HG02981 (cell line): ENCODE results near the gene GTF2F1.
"Not testable (repeated sequence)": the region's sequence is repeated elsewhere in the genome, so short reads cannot be mapped to it uniquely, and the experiment has no call there.

Source experiments
- ATAC-seq: cut with Tn5 transposase; IDR thresholded peaks from one replicate; pipeline ENCODE4 v1.9.1; 2021; ENCODE audit warnings: mild to moderate bottlenecking, moderate library complexity; ENCODE audit not compliant: unreplicated experiment

GTF2F1 gene

GRCh38 chr19:6359568-6360341 is 33.2 kb downstream of the GTF2F1 start:
- no peak for ATAC-seq

DNA sequence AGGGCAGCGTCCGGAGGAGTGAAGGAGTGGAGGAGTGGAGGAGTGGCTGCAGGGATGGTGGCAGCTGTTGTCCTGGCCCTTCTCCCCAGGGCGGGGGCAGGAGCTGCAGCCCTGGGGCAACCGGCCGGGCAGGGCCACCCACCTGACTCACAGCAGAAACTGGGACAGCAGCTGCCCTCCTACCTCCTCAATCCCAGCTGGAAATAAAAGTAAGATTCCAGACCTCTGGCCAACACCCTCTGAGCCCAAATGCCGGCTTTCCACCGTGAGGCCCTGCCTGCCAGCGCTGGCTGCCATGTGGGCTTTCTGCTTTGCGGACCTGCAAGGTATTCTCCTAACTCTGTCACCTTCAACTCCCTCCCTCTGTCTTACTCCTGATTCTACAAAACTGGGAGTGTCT is 35.0 kb downstream of the GTF2F1 start:
- no peak for ATAC-seq

GRCh38 chr19:6357174-6357573 is 35.8 kb downstream of the GTF2F1 start:
- no peak for ATAC-seq

DNA sequence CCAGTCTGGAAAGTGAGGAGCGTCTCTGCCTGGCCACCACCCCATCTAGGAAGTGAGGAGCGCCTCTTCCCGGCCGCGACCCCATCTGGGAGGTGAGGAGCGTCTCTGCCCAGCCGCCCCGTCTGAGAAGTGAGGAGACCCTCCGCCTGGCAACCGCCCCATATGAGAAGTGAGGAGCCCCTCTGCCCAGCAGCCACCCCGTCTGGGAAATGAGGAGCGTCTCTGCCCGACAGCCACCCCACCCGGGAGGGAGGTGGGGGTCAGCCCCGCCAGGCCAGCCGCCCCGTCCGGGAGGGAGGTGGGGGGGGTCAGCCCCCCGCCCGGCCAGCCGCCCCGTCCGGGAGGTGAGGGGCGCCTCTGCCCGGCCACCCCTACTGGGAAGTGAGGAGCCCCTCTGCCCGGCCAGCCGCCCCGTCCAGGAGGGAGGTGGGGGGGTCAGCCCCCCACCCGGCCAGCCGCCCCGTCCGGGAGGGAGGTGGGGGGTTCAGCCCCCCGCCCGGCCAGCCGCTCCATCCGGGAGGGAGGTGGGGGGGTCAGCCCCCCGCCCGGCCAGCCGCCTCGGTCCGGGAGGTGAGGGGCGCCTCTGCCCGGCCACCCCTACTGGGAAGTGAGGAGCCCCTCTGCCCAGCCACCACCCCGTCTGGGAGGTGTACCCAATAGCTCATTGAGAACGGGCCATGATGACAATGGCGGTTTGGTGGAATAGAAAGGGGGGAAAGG is 37.5 kb downstream of the GTF2F1 start:
- ATAC-seq: not testable (repeated sequence)

DNA sequence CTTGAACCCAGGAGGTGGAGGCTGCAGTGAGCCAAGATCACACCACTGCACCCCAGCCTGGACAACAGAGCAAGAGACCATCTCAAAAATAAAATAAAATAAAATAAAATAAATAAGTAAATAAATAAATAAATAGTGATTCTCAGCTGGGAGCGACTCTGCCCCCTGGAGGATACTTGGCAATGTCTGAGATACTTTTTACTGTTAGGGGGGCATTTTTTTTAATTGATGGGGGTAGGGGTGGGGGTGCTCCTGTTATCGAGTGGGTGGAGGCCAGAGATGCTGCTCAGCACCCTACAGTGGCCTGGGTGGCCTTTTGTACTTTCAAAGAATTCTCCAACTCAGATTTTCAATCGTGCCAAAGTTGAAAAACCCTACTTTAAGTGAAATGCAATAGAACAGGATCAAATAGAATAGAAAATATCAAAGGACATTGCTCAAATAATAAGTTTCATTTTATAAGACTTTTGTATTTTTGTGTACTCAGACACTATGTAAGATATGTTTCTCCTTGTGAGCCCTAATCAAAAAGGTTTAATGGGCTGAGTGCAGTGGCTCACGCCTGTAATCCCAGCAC is 38.8 kb downstream of the GTF2F1 start:
- ATAC-seq: no peak

DNA sequence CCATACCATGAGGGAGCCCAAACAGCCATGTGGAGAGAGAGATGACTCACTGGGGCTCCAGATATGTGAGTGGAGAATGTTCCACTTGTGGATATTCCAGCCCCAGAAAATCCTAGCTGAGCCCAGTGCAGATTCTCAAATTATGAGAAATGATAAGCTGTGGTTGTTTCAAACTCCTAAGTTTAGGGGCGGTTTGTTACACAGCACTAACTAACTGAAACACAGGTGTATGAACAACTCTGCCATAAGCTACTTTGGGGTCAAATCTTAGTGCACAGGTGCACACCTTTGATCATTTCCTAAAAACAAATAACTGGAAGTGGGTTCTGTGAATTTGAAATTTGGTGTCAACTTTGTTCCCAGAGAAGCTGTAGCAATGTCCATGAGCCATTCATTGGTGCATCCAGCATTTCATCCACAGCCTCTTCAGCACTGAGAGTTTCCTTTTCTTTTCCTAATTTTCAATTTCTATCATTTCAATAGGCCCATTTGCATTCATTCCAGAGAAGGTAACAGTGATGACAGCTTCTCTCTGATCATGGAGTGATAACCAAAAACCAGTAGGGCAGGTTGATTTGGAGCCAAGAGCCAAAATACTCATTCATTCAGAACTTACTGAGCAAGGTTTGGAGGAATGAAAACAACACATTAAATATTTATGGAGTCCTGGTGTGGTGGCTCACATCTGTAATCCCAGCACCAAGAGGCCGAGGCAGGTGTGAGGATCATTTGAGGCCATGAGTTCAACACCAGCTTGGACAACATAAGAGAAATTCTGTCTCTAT is 40.4 kb downstream of the GTF2F1 start:
- ATAC-seq: no peak

GRCh38 chr19:6350688-6351087 is 42.3 kb downstream of the GTF2F1 start:
- ATAC-seq: no peak

- not testable (repeated sequence) for ATAC-seq
Measured at GRCh38 chr19:6349271-6349670, 43.7 kb downstream of the GTF2F1 start.

GRCh38 chr19:6343462-6343861 is 49.5 kb downstream of the GTF2F1 start:
- ATAC-seq: no peak

DNA sequence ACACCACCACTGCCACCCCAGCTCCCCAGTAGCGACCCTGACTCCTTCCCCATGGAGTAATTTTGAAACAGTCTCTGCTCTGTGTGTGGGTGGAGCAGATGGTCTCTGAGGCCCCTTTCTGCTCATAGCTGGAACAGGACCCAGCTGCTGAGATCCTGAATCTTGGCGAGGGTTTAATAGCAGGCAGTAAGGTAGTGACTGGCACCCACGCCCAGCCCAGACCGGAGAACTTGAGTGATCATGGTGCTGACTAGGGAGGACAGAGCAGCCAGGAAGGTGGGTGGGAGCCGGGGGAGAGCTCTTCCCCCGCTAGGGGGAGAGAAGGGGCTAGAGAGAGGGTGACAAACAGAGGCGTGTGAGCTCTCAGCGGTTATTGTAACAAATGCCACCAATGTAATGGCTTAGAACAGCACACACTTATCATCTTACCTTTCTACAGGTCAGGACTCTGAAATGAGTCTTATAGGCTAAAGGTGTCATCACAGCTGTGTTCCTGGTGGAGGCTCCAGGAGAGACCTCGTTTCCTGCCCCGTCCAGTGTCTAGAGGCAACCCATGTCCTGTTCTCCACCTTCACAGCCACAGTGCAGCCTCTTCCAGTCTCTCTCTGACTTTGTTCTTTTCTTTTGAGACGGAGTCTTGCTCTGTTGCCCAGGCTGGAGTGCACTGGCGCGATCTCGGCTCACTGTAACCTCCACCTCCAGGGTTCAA is 52.3 kb downstream of the GTF2F1 start:
- no peak for ATAC-seq

DNA sequence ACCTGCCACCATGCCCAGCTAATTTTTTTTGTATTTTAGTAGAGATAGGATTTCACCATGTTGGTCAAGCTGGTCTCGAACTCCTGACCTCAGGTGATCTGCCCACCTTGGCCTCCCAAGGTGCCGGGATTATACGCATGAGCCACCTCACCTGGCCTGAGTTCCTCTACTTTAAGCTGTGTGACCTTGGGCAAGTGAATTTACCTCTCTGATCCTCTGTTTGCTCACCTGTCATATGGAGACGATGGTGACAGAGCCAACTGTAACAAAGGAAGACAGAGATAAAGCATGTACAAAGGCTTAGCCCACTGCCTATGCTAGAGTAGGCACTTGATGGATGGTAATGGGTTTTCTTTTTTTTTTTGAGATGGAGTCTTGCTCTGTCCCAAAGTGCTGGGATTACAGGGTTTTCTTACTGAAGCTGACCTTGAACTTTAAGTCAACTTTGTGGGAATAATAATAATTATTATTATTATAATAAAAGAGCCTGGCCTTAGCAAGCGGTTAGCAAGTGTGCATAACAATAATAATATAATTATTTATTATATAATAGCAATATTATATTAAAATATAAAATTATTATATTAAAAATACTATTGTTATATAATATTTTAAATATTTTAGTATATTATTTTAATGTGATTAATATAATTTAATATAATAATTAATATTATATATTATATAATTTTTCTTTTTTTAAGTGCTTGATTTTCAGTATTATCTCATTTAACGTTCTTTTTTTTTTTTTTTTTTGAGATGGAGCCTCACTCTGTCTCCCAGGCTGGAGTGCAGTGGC is 58.3 kb downstream of the GTF2F1 start:
- ATAC-seq: no peak

DNA sequence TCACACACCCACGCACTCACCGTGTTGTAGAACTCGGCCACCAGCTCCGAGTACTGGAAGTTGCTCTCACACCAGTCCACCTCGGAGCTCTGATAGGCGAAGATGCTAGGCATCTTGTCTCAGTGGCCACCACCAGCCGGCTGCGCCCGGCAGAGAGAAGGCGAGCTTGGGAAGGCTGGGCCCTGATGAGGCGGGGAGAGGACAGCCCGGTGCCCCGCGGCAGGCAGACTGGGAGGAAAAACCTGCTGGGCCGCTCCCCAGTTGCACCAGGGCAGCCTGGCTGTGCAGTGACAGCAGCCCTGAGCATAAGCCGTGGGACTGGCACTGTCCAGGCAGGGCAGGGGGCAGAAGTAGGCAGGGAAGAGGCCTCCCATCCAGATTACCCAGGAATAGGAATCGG is 59.5 kb downstream of the GTF2F1 start, which contains the start of gene ACER1:
ACER1 (minus strand) TSS at position 174 of the 400 bp plus-strand sequence; CDS start at position 113, 61 bp downstream.
- no peak for ATAC-seq
